Natural killer cell treated with Interleukin-12 subunit alpha and Interleukin-12 subunit beta and Interleukin-15 and Interleukin-18, amount 100 ng/mL, for 72 hours (primary cell): ENCODE data around the gene CPSF2. TPM values are rescaled to one million over a fixed set of nuclear protein-coding genes. Genes with fewer than 3 reads are reported as not detected.

Experiments
- ATAC-seq, 2 donors: fragments of 150-1000 bp; cut with Tn5 transposase in 1 of 2; sonication (Bioruptor Pico), chemical (Tn5 transposase) in 1 of 2; 2 replicates each; pipeline ENCODE4 v1.10.0; 2021
- DNase-seq: peaks from one replicate; pipeline ENCODE4 v3.0.0; 2022; ENCODE audit warnings: low spot score
- H3K27ac Mint-ChIP-seq, 2 donors: 1 replicate in 1 of 2; 2 replicates in 1 of 2; pipeline ENCODE4 v1.8.0; 2022; ENCODE audit warnings: mixed read lengths in 2 of 2, mild to moderate bottlenecking in 1 of 2, moderate library complexity in 1 of 2
- H3K27me3 Mint-ChIP-seq, 2 donors: 1 replicate in 1 of 2; 2 replicates in 1 of 2; pipeline ENCODE4 v1.8.0; 2022; ENCODE audit warnings: mixed read lengths in 2 of 2
- H3K36me3 Mint-ChIP-seq: one replicate; pipeline ENCODE4 v1.8.0; 2022; ENCODE audit warnings: mixed read lengths
- H3K4me1 Mint-ChIP-seq, 2 donors: 1 replicate in 1 of 2; 2 replicates in 1 of 2; pipeline ENCODE4 v1.8.0; 2022; ENCODE audit warnings: low read depth in 2 of 2, mixed read lengths in 2 of 2, mild to moderate bottlenecking in 1 of 2
- H3K4me3 Mint-ChIP-seq: one replicate; pipeline ENCODE4 v1.8.0; 2022; ENCODE audit warnings: mixed read lengths
- H3K9me3 Mint-ChIP-seq: 2 replicates; pipeline ENCODE4 v1.8.0; 2022; ENCODE audit warnings: mixed read lengths
- total RNA-seq, 2 donors: library from RNA; stranded (reverse); gene quantifications; one replicate each; pipeline ENCODE4 v1.2.3, GENCODE V29; 2022

CPSF2 gene
- total RNA-seq, 2 donors from 2014 or later, result 65.0 to 71.9 TPM

DNA sequence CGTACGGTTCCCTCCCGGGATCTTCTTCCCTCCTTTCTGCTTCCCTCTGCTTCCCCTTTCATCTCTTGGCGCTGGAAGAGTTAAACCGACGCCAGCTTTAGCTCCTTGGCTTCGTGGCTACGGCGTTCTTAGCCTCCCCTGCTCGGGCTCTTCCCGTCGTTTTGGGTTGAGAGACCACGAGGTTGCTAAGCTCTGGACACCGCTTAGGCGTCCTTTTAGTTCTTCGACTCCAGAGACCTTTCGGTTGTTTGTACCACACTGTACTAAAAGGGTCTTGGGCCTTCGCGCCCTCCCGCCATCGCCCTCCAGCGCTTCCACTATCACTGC lies 545 bp downstream of the CPSF2 start:
- peaks cover 27 to 33% of the 10 kb centered on the region in 2 donors for H3K4me1 Mint-ChIP-seq
- ATAC-seq (peak in 1 of 2 donors; percentile 40), DNase-seq (no peak)
- H3K9me3 Mint-ChIP-seq, result no peaks in the 10 kb centered on the region
- H3K27me3 Mint-ChIP-seq, result no peaks in the 10 kb centered on the region
- H3K27ac Mint-ChIP-seq, result peak overlapping the region; percentile 98 to 99
- H3K36me3 Mint-ChIP-seq, result peaks cover 18% of the 10 kb centered on the region
- peak overlapping the region; percentile 100 for H3K4me3 Mint-ChIP-seq

DNA sequence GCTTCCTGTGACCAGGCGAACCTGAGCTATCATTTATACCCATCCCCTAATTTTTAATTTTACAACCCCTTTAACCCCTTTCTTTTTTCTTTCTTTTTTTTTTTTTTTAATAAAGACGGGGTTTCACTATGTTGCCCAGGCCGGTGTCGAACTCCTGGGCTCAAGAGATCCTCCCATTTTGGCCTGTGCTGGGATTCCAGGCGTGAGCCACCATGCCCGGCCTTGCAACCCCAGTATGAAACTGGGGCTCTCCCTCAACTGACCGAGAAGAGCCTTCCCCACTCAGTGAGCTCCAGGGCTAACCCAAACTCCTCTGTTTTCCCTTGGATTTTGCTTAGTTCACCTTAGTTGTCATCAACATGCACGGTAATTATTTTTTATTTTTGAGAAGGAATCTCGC lies 992 bp downstream of the CPSF2 start:
- DNase-seq, result no peak
- Mint-ChIP-seq H3K4me1 (peaks cover 31 to 37% of the 10 kb centered on the region in 2 donors), H3K4me3 (peak overlapping the region; percentile 100), H3K27ac (peak overlapping the region; percentile 98 to 99), H3K36me3 (peaks cover 20% of the 10 kb centered on the region), H3K27me3 (no peaks in the 10 kb centered on the region), H3K9me3 (no peaks in the 10 kb centered on the region)
- ATAC-seq, result no peak

DNA sequence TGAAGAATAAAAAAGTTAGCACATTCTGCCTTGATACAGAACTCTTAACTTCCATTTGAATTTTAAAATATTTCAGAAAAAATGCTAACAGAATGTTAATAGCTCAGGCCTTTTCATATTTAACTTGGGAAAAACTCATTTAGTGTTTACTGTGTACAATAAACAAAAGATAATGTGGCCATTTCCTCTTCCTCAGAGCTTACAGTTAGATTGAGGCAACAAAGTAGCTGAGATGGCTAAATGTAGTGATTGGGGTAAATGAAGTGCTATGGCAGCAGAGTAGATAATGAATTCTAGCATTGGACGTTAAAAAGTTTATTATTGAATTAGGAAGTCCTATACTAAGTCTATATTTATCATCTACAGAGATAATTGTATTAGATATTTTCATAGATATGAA lies 12.7 kb downstream of the CPSF2 start:
- Mint-ChIP-seq H3K27ac (peak overlapping the region in 1 of 2 donors; percentile 61), H3K36me3 (peaks cover 19% of the 10 kb centered on the region), H3K4me1 (peaks cover 3 to 6% of the 10 kb centered on the region in 2 donors), H3K9me3 (no peaks in the 10 kb centered on the region), H3K27me3 (no peaks in the 10 kb centered on the region), H3K4me3 (no peak overlapping the region)
- DNase-seq, result no peak
- no peak for ATAC-seq

DNA sequence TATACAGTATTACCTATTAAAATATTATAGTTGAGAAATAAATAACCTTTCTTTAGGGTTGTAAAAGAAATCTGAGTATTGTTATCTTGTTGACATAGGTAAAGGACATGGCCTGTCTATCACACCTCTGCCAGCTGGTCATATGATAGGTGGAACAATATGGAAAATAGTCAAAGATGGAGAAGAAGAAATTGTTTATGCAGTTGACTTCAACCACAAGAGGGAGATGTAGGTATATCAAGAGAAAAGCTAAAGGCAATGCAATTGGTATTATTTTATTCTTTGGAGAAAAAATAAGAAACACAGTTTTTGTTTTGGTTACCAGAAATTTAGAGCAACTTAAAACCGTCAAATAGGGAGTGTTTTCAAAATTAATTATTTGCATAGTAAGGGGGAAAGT lies 13.5 kb downstream of the CPSF2 start:
- H3K9me3 Mint-ChIP-seq, result no peaks in the 10 kb centered on the region
- H3K27ac Mint-ChIP-seq, result no peak overlapping the region
- DNase-seq (no peak), ATAC-seq (no peak)
- peaks cover 3 to 6% of the 10 kb centered on the region in 2 donors for H3K4me1 Mint-ChIP-seq
- H3K36me3 Mint-ChIP-seq, result peaks cover 19% of the 10 kb centered on the region
- no peaks in the 10 kb centered on the region for H3K27me3 Mint-ChIP-seq
- H3K4me3 Mint-ChIP-seq, result no peak overlapping the region

DNA sequence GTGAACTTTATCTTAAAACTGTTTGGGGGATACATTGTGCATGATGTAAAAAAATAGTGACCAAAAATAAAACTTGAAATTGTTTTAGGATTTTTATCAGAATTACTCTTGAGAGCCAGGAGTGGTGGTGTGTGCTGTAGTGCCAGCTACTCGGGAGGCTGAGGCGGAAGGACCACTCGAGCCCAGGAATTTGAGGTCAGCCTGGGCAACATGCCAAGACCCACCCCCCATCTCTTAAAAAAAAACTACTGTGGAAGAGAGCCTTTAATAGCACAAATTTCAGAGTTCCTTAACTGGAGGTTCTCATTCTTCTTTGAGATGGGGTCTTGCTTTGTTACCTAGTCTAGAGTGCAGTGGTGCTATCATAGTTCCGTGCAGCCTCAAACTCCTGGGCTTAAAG lies 21.5 kb downstream of the CPSF2 start:
- no peak for ATAC-seq
- peaks cover 37% of the 10 kb centered on the region for H3K36me3 Mint-ChIP-seq
- H3K9me3 Mint-ChIP-seq, result no peaks in the 10 kb centered on the region
- DNase-seq, result no peak
- no peaks in the 10 kb centered on the region for H3K27me3 Mint-ChIP-seq
- H3K27ac Mint-ChIP-seq, result no peak overlapping the region
- no peak overlapping the region for H3K4me3 Mint-ChIP-seq
- peaks cover 4 to 11% of the 10 kb centered on the region in 2 donors for H3K4me1 Mint-ChIP-seq

DNA sequence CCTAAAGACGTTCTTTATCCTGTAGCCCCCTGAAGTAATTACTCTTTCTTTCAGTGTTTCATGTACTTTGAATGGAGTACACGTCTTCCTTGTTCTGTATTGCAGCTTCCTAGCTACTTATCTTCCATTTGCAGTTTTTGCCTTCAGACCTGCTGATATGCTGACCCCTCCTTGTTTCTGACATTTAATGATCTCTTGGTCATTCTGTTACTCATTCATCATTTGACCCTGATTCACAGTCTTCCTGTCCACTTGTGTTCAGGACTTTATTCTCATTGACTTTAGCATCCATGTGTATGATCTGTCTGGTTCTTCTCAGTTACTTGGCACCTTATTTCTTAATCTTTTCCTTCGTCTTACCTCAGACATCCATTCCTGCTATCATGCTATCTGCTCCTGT lies 22.2 kb downstream of the CPSF2 start:
- H3K27ac Mint-ChIP-seq, result no peak overlapping the region
- H3K4me1 Mint-ChIP-seq, result peaks cover 4 to 11% of the 10 kb centered on the region in 2 donors
- no peak overlapping the region for H3K4me3 Mint-ChIP-seq
- peaks cover 37% of the 10 kb centered on the region for H3K36me3 Mint-ChIP-seq
- no peaks in the 10 kb centered on the region for H3K27me3 Mint-ChIP-seq
- DNase-seq (no peak), ATAC-seq (no peak)
- no peaks in the 10 kb centered on the region for H3K9me3 Mint-ChIP-seq

DNA sequence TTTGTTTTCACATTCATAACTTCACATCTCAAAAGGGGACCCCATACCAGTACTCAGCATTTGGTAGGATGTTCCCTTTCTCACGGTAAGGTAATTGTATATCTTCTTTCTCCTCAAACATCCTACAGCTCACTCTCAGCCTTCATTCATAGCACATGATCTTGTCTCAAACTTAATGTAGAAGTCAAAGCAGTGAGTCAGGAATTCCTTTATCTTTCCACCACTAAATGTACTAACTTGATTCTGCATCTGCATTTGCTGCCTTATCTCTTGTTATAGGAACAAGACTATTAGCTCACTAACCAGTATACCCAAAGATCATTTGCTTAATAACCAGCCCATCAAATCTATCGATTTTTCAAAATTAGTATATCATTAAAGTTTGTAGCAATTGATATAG lies 22.9 kb downstream of the CPSF2 start:
- DNase-seq (no peak), ATAC-seq (no peak)
- H3K27me3 Mint-ChIP-seq, result no peaks in the 10 kb centered on the region
- no peaks in the 10 kb centered on the region for H3K9me3 Mint-ChIP-seq
- H3K36me3 Mint-ChIP-seq, result peaks cover 37% of the 10 kb centered on the region
- peaks cover 4 to 11% of the 10 kb centered on the region in 2 donors for H3K4me1 Mint-ChIP-seq
- peak overlapping the region in 1 of 2 donors; percentile 1 for H3K27ac Mint-ChIP-seq
- H3K4me3 Mint-ChIP-seq, result no peak overlapping the region

DNA sequence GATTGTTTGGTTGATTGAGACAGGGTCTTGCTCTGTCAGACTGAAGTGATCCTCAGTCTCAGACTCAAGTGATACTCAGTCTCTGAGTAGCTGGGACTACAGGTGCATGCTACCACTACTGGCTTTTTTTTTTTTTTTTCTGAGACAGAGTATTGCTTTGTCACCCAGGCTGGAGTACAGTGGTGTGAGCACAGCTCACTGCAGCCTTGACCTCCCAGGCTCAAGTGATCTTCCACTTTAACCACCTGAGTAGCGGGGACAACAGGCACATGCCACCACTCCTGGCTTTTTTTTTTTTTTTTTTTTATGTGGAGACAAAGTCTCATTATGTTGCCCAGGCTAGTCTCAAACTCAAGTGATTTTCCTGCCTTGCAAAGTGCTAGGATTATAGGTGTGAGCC lies 31.8 kb downstream of the CPSF2 start:
- Mint-ChIP-seq H3K27ac (no peak overlapping the region), H3K36me3 (peaks cover 19% of the 10 kb centered on the region), H3K4me1 (peaks cover 6% of the 10 kb centered on the region in 2 donors), H3K9me3 (no peaks in the 10 kb centered on the region), H3K4me3 (no peak overlapping the region), H3K27me3 (no peaks in the 10 kb centered on the region)
- no peak for DNase-seq
- ATAC-seq, result no peak

DNA sequence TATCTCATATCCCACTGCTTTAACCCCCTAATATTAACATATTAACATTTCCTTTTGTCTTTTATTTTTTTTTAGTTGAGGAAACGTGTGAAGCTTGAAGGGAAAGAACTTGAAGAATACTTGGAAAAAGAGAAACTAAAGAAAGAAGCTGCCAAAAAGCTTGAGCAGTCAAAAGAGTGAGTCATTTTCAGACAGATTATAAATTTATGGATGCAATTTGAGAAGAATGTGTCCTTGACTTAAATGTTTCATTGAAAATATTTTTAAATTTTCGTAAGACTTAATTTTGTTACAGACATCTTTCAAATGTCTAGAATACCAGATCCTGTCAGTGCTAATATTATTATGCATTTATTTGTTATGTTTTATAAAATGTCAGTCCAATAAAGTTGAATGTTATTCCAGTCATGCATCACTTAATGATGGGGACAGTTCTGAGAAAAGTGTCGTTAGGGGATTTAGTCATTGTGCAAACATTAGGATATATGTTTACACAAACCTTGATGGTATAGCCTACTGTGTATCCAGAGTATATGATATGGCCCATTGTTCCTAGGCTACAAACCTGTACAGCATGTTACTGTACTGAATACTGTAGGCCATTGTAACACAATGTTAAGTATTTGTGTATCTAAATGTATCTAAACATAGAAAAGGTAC lies 32.6 kb downstream of the CPSF2 start:
- Mint-ChIP-seq H3K4me1 (peaks cover 6% of the 10 kb centered on the region in 2 donors), H3K36me3 (peaks cover 24% of the 10 kb centered on the region), H3K27me3 (no peaks in the 10 kb centered on the region), H3K27ac (no peak overlapping the region), H3K9me3 (no peaks in the 10 kb centered on the region), H3K4me3 (no peak overlapping the region)
- no peak for DNase-seq
- ATAC-seq, result no peak

DNA sequence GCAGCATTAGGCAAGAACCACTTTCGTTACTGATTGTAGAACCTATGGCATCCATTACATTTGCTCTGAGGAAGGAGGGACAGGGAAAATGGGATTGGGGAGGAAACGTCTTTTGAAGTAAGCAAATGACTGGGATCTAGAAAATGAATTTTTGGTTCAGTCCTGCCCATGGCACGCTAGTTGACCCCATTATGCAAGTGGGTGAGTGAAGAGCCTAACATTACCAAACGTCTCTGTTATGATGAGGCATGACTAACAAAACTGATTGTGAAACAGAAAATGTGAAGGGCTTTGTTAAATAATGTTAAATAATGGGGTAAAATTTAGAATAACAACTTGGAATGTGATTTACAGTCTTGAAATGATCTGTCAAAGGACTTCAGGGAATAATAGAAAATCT lies 38.9 kb downstream of the CPSF2 start:
- ATAC-seq, result no peak
- Mint-ChIP-seq H3K27me3 (no peaks in the 10 kb centered on the region), H3K36me3 (peaks cover 38% of the 10 kb centered on the region), H3K27ac (peak overlapping the region in 1 of 2 donors; percentile 30), H3K9me3 (no peaks in the 10 kb centered on the region), H3K4me3 (no peak overlapping the region), H3K4me1 (peaks cover 4 to 6% of the 10 kb centered on the region in 2 donors)
- no peak for DNase-seq

DNA sequence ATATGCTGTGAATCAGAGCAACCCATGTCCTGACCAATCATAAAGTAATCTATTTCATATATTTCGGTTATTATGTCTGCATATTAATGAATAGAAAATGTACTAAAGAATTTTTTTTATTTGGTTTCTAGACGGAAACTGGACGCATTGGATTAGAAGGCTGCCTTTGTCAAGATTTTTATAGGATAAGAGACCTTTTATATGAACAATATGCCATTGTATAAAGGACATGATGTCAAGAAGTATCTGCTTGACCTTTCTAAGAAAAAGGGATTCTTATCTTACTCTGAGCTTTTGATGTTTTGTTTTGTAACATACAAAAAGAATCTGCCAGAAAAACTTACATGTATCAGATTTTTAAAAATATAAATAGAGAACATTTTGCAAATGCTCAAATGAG lies 39.8 kb downstream of the CPSF2 start:
- peaks cover 4 to 6% of the 10 kb centered on the region in 2 donors for H3K4me1 Mint-ChIP-seq
- no peak overlapping the region for H3K4me3 Mint-ChIP-seq
- no peak for ATAC-seq
- H3K9me3 Mint-ChIP-seq, result no peaks in the 10 kb centered on the region
- H3K36me3 Mint-ChIP-seq, result peaks cover 38% of the 10 kb centered on the region
- H3K27me3 Mint-ChIP-seq, result no peaks in the 10 kb centered on the region
- no peak for DNase-seq
- H3K27ac Mint-ChIP-seq, result no peak overlapping the region

DNA sequence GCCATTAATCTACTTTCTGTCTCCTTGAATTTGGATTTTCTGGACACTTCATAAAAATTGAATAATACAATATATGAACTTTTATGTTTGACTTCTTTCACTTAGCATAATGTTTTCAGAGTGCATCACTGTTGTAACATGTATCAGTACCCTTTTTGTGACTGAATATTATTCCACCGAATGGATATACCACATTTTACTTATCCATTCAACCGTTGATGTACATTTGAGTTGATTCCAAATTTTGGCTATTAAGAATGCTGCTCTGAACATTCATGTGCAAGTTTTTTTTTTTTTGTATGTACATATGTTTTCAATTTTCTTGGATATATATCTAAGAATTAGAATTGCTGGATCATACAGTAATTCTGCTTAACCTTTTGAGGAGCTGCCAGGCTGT lies 43.2 kb downstream of the CPSF2 start:
- H3K36me3 Mint-ChIP-seq, result peaks cover 22% of the 10 kb centered on the region
- no peak for DNase-seq
- no peak overlapping the region for H3K27ac Mint-ChIP-seq
- no peak overlapping the region for H3K4me3 Mint-ChIP-seq
- H3K4me1 Mint-ChIP-seq, result no peaks in the 10 kb centered on the region
- H3K9me3 Mint-ChIP-seq, result no peaks in the 10 kb centered on the region
- no peaks in the 10 kb centered on the region for H3K27me3 Mint-ChIP-seq
- ATAC-seq, result no peak

DNA sequence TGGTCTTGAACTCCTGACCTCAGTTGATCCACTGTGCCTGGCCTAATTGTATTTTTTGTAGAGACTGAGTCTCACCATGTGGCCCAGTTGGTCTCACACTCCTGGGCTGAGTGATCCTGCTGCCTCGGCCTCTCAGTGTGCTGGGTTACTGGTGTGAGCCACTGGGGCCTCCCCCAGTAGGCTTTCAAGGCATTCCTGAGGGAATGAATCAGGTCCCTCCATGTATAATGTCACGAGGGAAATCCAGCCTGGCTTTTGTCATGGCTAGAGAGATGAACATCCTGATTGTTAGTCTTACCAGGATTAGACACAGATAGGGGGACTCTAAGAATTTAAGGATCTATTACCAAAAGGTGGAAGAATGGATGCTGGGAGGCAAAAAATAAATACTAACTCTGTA lies 51.9 kb downstream of the CPSF2 start:
- Mint-ChIP-seq H3K4me3 (no peak overlapping the region), H3K4me1 (no peaks in the 10 kb centered on the region), H3K27ac (no peak overlapping the region), H3K27me3 (no peaks in the 10 kb centered on the region), H3K9me3 (no peaks in the 10 kb centered on the region), H3K36me3 (no peaks in the 10 kb centered on the region)
- no peak for DNase-seq
- no peak for ATAC-seq

DNA sequence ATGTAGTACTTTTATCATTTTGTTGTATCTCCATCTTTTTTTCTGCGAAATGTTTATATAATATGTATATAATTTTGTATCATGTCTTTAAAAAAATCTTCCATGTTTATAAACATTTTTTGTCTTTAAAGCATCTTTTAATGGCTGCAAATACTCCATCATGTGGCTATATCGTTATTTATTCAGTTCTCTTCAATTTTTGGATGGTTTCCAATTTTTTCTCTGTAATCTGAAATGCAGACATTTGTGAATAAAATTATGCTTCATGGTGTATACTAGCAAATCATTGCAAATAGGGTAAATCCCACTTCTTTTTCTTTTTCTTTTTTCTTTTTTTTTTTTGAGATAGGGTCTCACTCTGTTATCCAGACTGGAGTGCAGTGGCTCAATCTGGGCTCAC lies 54.0 kb downstream of the CPSF2 start:
- ATAC-seq (no peak), DNase-seq (no peak)
- H3K27ac Mint-ChIP-seq, result no peak overlapping the region
- no peak overlapping the region for H3K4me3 Mint-ChIP-seq
- no peaks in the 10 kb centered on the region for H3K9me3 Mint-ChIP-seq
- H3K36me3 Mint-ChIP-seq, result no peaks in the 10 kb centered on the region
- no peaks in the 10 kb centered on the region for H3K4me1 Mint-ChIP-seq
- H3K27me3 Mint-ChIP-seq, result no peaks in the 10 kb centered on the region

DNA sequence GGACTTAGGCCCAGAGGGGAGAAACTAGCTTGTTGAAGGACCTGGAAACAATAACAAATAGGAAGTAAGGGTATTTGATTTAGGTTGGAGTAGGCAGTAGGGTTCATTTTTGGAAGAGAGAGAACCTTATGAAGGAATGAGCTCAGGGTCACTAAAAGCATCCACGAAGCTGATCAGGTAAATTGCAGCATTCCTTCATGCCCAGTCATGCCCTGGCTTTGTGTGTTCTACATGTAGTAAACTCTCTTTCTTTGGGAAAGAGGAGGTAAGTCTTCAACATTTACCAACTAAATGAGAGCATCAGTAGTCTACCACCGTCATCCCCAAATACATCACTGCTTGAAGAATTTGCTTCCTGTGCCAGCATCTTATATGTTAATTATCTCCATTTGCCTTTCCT lies 54.7 kb downstream of the CPSF2 start:
- H3K9me3 Mint-ChIP-seq, result no peaks in the 10 kb centered on the region
- ATAC-seq (no peak), DNase-seq (no peak)
- no peaks in the 10 kb centered on the region for H3K4me1 Mint-ChIP-seq
- no peak overlapping the region for H3K27ac Mint-ChIP-seq
- no peak overlapping the region for H3K4me3 Mint-ChIP-seq
- no peaks in the 10 kb centered on the region for H3K27me3 Mint-ChIP-seq
- H3K36me3 Mint-ChIP-seq, result no peaks in the 10 kb centered on the region
